NCI-H82 (cell line): ENCODE measurements around the gene ARF3.

Source experiments
- DNase-seq: peaks from one replicate; lab custom pipeline; 2025; lab: John Stamatoyannopoulos, UW

The ARF3 gene

DNA sequence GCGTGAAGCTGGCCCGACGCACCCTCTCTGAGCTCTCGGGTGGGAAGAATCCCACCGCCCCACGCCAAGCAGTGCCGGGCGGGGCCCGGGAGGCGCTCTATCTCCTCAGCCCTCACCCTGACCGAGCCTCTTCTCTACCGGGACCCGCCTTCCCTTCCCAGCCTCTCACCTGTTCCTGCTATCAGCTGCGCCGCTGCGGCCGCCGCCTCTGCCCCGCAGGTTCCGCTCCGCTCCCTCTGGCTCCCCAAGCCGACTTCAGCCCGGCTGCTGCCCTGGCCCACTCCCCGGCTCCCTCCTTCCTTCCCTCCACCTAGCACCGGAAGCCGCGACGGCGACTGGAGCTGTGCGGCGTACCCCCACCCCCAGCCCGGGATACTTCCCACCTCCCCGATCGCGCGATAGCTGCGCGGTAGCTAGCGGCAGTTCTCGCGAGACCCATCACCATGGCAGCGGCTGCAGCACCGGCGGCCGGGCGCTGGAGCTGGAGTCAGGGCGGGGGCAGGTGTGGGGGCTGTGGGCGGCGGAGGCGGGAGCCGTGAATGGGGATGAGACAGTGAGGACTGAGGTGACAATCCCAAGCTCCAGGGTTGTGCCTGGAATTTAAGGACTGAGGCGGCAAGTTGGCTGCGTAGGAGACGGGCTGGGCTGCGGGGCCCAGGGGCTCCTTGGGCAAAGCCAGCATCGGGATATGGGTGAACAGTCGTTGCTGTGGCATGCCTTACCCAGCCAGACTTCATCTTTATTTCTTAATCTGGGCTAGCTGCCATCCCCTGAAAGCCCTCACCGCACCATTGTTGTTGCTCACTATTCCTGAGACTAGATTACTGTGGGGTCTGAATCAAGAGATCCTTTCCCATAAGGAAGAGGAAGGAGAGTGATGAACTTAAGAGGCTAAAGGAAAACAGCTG is at the start of gene ARF3:
TSS of gene ARF3 (minus strand) at position 347 of the 908 bp plus-strand sequence. CDS start 16,392 bp downstream, outside the sequence.
- peak; percentile 99 for DNase-seq

DNA sequence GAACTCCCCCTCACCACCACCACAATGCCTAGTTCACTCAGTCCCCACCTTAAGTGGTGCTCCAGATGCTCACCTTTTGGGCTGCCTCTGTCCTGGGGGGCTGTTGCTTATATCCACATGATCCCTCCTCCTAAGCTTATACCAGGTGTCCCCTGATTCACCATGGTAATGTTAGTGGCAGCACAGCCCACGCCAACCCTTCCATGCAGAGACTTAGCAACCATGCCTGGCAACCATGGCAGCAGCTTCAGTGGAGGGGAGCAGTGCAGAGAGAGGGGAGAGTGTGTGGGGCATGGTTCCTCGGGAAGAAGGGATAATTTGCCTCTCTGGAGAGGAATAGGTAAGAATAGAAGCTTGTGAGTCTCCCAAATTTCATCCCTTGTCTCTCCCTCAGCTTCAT is 43.1 kb upstream of the ARF3 start:
- no peak for DNase-seq

DNA sequence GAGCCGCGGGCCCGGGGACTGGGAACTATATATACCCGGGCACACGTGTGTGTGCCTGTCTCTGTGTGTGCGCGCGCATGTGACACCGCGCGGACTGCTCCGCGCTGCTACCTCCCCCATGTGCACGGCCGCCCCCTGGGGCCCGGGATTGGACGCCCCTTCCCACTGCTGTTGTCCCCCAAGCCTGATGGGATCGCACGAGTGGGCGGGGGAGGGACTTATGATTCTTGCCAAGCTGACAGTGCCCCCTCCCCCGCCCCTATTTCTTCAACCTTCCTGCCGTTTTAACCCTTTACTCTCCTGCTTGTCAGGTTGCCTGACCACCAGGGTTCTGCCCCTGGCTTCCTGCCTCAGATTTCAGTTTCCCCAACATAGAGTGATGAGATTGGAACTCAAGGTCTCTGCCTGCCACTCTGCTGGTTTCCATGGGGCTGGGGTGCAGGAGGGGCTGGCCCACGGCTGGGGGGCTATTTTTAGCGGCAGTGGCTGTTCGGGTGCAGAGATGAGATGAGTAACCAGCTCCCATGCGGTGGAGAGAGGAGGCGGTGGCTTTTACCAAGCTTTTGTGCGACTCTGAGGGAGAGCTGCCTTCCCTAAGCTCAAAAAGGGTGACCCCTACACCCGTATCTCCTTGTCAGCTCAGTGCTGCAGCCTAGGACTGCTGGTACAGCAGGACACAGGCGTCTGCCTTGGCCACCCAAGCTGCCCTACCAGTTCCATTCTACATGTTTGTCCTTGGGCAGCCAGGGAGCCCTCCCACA is 42.3 kb upstream of the ARF3 start, which contains the start of gene DDN:
TSS of gene DDN (minus strand) at position 5 of the 761 bp plus-strand sequence. CDS start 88 bp downstream, outside the sequence.
- DNase-seq = peak; percentile 98

DNA sequence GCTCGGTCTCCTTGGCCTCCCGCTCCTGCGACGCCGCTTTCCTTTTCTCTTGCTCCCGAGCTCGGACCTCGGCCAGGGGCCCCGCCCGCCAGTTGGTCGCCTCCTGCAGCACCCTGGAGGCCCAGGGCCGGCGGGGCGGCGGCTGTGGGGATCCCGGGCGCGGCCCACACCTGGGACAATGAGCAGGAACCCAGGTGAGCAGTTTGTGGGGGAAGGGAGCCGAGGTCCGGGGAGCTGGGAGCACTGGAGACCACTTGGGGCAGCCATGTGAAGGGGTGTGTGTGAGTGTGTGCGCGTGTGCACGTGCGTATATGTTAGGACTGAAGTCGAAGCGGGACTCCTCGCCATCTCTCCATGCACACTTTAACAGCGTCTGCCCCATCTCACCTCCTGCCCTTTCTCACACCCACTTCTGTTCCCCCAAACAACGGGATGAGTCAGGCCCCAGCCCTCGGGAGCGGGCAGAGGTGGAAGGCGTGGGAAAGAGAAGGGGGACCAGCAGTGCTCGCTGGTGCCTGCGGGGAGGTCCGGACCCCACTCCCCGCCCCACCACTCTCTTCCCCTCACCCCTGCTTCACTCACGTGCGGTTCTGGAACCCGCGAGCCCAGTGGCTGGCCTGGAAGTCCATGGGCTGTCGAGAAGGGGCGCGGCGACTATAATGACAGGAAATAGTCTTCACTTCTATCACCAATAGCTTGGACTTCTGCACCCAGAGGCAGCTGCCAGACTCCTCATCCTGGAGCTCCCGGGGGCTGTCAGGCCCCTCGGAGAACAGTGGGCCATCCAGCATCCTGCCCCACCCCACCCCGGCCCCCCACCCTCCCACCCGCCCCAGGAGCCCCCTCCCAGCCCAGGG is 41.4 kb upstream of the ARF3 start:
- peak; percentile 57 for DNase-seq

GRCh38 chr12:48997719-48998496 is 40.6 kb upstream of the ARF3 start:
- peak; percentile 69 for DNase-seq

GRCh38 chr12:48996794-48997718 is 39.8 kb upstream of the ARF3 start:
- DNase-seq = peak; percentile 93

DNA sequence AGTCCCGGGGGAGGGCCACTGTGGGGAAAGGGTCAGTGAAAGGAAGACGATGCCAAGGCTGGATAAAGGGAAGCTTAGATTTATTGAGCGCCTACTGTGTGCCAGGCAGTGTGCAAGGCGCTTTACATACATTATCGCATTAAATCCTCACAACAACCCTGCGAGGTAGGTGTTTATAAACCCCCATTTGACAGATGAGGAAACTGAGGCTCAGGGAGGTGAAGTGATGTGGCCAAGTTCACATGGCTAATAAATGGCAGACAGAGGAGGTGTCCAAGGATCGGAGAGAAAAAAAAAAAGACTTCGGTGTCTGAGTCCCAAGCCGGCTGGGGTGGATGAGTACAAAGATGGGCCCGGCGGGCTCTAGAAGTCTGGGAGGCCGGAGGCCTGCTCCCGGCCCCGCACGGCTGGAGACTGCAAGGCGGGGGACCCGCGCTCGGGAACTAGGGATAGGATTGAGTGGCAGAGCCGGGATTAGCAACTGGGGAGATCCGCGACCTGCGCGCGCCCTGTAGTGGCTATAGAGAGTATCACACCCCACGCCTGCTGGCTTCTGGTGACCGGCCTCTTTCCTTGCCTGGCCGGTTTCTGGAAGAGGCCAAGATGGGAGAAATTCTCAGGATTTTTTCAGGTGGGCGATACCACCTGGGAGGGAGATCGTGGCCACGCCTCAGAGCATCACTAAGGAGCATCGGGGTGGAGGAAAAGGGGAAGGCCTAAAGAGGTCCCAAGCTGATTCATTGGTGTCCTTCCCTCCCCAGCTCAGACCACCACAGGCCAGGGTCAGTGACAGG is 38.0 kb upstream of the ARF3 start:
- peak; percentile 96 for DNase-seq

- DNase-seq = no peak
Measured at GRCh38 chr12:48994224-48995085, 37.2 kb upstream of the ARF3 start.

GRCh38 chr12:48993787-48994186 is 36.5 kb upstream of the ARF3 start:
- DNase-seq = no peak

DNA sequence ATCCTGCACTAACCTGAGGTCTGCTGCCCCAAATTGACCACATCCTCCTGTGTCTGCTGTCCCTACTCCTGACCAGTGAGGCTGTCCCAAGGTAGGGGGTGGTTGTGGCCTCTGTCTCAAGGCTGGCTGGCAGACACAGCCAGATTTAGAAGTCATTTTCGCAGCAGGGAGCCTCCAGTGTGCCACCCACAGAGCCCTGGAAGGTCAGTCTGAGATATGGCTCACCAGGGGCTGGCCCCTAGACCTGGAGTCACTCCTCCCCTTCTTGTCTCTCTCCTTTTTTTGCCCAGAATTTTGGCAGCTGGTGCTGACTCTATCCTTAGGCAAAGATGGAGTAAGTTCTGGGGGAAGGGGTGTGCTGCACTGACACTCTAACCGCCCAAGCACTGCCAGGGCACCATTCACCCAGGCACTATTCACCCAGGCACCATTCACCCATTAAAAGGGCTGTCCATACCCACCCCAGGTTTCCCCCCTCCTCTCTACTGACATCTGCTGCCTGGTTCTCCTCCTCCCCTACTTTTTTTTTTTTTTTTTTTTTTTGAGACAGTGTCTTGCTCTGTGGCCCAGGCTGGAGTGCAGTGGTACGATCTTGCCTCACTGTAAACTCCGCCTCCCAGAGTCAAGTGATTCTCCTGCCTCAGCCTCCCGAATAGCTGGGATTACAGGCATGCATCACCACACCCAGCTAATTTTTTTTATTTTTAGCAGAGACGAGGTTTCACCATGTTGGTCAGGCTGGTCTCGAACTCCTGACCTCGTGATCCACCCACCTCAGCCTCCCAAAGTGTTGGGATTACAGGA is 34.2 kb upstream of the ARF3 start:
- peak; percentile 29 for DNase-seq

GRCh38 chr12:48990552-48990951 is 33.3 kb upstream of the ARF3 start:
- no peak for DNase-seq

DNA sequence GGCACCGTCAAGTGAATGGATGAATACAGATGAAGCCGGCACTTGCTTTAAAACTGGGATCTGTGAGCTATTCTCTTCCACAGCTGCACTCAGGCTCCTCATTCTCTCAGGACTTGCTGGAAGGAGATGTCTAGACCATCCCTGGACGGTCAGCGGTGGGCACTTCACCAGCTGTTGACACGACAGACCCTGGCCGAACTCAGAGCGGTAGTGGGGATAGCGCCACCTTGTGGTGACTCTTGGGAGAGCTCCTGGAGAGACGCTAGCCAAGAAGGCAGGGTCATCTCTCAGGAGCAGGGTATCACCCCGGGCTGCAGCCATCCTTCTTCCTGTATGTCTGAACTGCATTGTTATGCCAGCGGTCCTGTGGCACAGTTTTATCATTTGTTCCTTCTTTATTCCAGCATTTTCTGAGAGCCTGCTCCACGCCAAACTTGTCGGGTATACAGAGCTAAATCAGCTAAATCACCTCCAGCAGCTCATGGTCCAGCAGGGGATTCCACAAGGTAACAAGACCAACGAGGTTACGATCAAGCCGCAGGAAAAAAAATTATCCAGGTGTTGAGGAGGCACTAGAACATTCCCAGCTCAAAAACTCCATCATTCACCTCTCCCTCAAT is 30.9 kb upstream of the ARF3 start:
- DNase-seq = peak; percentile 74

DNA sequence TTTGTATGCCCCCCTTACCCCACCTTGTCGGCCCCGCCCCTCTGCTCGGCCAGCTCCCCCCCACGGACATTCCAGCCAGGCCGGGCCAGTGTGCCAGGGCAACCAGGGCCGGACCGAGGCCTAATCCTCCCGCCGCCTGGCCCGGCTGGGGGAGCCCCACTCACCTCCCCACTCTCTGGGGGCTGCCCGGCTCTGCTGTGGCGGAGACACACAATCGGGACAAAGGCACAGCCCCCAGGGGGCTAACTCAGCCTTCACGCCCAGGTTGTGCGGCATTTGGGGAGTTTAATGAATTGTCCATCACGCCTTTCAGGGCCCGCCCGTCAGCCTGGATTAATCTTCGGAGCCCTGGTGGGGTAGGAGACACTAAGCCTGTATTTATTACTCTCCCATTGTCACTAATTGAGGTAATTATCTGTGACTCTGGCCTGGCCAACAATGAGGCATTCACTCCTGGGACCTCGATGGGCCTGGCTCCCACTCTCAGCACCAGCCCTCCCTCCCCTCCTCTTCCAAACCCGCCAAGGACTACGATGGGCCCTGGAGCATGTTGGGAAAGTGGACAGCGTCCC is 29.5 kb upstream of the ARF3 start:
- DNase-seq = peak; percentile 86

DNA sequence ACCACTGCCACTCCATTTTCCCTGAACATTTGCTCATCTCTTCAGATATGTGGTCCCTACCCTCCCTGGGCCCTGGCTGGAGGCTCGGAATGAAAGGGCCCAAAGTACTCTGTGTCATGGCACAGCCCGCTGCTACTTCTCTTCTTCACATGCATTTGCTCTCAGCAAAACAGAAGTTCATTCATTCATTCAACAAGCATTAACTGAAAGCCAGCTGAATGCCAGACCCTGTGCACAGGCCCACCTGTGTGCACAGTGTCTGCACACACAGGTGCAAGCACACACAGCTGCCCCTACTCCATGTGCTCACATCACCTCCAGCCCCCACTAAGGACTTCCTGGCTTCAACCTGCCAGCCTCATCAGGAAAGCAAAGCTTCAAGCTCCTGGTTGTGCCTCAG is 28.6 kb upstream of the ARF3 start:
- no peak for DNase-seq

GRCh38 chr12:48985475-48985897 is 28.2 kb upstream of the ARF3 start:
- DNase-seq = peak; percentile 51

DNA sequence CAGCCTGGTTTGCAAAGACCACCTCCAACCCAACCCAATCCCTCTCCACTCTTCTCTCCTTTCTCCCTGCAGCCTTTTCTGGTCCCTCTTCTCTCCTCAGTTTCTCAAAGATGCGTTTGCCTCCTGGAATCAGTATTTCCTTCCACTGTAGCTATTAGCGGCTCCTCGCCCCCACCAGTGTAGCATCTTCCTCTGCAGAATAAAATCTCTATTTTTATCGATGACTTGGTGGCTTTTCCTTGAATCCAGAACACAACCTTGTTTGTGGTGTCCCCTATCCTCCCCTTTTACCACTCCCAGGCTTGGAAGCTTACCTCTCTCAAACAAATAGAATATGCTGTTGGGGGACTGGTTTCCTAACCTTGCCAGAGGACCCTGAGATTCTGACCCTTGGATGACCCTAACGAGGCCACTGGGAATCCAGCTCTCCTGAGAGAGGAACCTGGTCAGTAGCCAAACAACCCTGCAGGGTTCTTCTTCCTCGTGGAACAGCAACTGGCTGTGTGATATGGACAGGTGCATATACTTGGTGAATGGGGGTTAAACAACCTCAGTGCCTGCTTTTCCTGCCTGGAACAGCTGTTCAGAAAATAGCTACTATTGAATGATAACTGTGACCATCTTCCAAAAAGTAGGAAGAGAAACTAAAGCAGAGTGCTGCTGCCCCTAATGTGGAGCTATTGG is 25.3 kb upstream of the ARF3 start:
- DNase-seq = no peak
